ENCODE data around the gene COX4I1.

The COX4I1 gene

GRCh38 chr16:85752511-85753420 is 46.7 kb upstream of the COX4I1 start:
- DNase-seq (ENCODE audit: low read depth, low spot score) = no peak
- no peak overlapping the region for H3K4me3 ChIP-seq (ENCODE audit: low read depth, low read length)
- TF ChIP-seq CTCF (IDR thresholded peaks at IDR 0.05; ENCODE audit: low read depth, low read length) = peak; percentile 38
- in situ Hi-C loops (cut with HindIII; ENCODE audit: low sequenced_read_pairs) = no loop called here

GRCh38 chr16:85753559-85753958 is 45.9 kb upstream of the COX4I1 start:
- in situ Hi-C loops (cut with HindIII; ENCODE audit: low sequenced_read_pairs) = no loop called here
- H3K4me3 ChIP-seq (ENCODE audit: low read depth, low read length) = no peak overlapping the region
- TF ChIP-seq CTCF (IDR thresholded peaks at IDR 0.05; ENCODE audit: low read depth, low read length) = no peak
- no peak for DNase-seq (ENCODE audit: low read depth, low spot score)

GRCh38 chr16:85753976-85754375 is 45.5 kb upstream of the COX4I1 start:
- no peak for TF ChIP-seq CTCF (IDR thresholded peaks at IDR 0.05; ENCODE audit: low read depth, low read length)
- in situ Hi-C loops (cut with HindIII; ENCODE audit: low sequenced_read_pairs) = no loop called here
- H3K4me3 ChIP-seq (ENCODE audit: low read depth, low read length) = no peak overlapping the region
- DNase-seq (ENCODE audit: low read depth, low spot score) = no peak

- TF ChIP-seq CTCF (IDR thresholded peaks at IDR 0.05; ENCODE audit: low read depth, low read length) = no peak
- no peak overlapping the region for H3K4me3 ChIP-seq (ENCODE audit: low read depth, low read length)
- in situ Hi-C loops (cut with HindIII; ENCODE audit: low sequenced_read_pairs) = no loop called here
- DNase-seq (ENCODE audit: low read depth, low spot score) = no peak
Measured at GRCh38 chr16:85754413-85754812, 45.1 kb upstream of the COX4I1 start.

GRCh38 chr16:85755929-85756768 is 43.3 kb upstream of the COX4I1 start:
- DNase-seq (ENCODE audit: low read depth, low spot score) = peak; percentile 59
- H3K4me3 ChIP-seq (ENCODE audit: low read depth, low read length) = no peak overlapping the region
- TF ChIP-seq CTCF (IDR thresholded peaks at IDR 0.05; ENCODE audit: low read depth, low read length) = no peak
- in situ Hi-C loops (cut with HindIII; ENCODE audit: low sequenced_read_pairs) = no loop called here

- DNase-seq (ENCODE audit: low read depth, low spot score) = peak; percentile 89
- in situ Hi-C loops (cut with HindIII; ENCODE audit: low sequenced_read_pairs) = no loop called here
- TF ChIP-seq CTCF (IDR thresholded peaks at IDR 0.05; ENCODE audit: low read depth, low read length) = no peak
- no peak overlapping the region for H3K4me3 ChIP-seq (ENCODE audit: low read depth, low read length)
Measured at GRCh38 chr16:85757341-85757822, 42.1 kb upstream of the COX4I1 start.
